ENCODE data around the gene CEACAM3.

Gene CEACAM3

GRCh38 chr19:41793414-41793727 is 3.0 kb upstream of the CEACAM3 start:
- no peak for DNase-seq

GRCh38 chr19:41795031-41795461 is 1.3 kb upstream of the CEACAM3 start:
- peak; percentile 83 for DNase-seq

GRCh38 chr19:41796901-41797300 is 514 bp downstream of the CEACAM3 start:
- DNase-seq, result no peak

- peak; percentile 93 for DNase-seq
Measured at GRCh38 chr19:41799444-41800000, 3.1 kb downstream of the CEACAM3 start.

- DNase-seq, result no peak
Measured at GRCh38 chr19:41801031-41801430, 4.6 kb downstream of the CEACAM3 start.

GRCh38 chr19:41801792-41802211 is 5.4 kb downstream of the CEACAM3 start:
- no peak for DNase-seq

GRCh38 chr19:41802770-41803169 is 6.4 kb downstream of the CEACAM3 start:
- no peak for DNase-seq

DNA sequence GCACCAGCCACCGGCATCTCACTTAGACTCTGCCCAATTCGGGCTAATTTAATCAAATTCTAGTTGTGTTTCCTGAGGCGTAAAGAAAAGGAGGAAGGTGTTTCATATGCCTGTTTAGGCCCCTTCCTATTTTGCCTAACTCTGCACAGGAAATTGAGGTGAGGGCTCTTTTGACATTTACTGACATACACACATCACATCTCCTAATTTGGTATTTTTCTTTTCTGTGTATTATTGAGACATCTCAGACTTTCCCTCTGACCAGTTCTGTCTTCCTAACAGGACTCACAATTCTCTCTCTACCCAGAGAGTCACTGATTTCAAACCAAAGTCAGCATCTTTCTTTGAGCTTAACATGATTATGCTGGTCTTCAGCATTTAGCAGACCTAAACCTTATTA is 7.9 kb downstream of the CEACAM3 start:
- DNase-seq, result no peak

DNA sequence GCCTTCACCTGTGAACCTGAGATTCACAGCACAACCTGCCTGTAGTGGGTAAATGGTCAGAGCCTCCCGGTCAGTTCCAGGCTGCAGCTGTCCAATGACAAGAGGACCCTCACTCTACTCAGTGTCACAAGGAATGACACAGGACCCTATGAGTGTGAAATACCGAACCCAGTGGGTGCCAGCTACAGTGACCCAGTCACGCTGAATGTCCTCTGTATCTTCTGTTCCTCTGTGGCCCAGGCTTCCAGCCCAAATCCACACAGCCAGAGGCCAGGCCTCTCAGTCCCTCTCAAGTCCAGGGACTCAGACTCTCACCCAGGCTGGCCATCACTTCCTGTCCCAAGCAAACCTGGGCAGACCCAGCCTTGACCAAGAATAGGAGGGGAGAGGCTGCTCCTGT is 10.8 kb downstream of the CEACAM3 start:
- no peak for DNase-seq

GRCh38 chr19:41808663-41809566 is 12.5 kb downstream of the CEACAM3 start:
- DNase-seq, result no peak

DNA sequence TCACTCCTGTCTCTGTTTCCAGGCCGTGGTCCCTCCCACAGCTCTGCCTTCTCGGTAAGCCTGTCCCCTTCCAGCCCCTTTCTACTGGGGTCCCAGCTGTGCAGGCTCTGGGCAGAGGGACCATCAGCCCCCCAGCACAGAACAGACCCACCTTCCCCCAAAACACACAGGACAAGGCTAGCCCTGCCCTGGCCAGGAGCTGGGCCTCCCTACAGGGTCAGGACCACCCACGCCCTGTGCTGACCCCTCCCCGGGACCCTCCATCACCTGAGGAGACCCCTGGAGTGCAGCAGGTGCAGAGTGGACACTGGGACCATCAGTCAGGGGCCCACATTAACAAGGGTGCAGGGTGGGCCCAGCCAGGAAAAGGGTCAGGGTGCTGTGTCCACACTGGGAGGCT is 13.9 kb downstream of the CEACAM3 start:
- no peak for DNase-seq

GRCh38 chr19:41811036-41811435 is 14.6 kb downstream of the CEACAM3 start:
- no peak for DNase-seq

GRCh38 chr19:41811981-41812380 is 15.6 kb downstream of the CEACAM3 start:
- no peak for DNase-seq

DNA sequence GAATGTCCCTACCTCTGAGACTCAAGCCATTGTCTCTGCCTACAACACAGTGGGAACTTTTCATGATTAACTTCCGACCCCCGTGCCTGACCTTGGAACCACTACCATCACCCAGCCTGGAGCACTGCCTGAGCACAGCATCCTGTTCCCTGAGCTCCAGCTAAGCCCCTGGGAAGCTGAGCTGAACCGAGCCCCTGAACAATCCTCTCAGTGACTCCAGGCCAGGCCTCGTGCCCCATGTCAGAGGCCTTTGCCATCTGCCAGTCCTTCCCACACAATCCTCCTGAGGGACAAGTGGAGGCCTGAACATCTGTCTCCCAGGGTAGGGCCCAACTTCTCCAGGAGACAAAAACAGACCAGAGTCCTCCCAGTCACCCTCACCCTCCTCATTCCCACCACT is 17.5 kb downstream of the CEACAM3 start:
- DNase-seq, result no peak

- no peak for DNase-seq
Measured at GRCh38 chr19:41815301-41815700, 18.9 kb downstream of the CEACAM3 start.

DNA sequence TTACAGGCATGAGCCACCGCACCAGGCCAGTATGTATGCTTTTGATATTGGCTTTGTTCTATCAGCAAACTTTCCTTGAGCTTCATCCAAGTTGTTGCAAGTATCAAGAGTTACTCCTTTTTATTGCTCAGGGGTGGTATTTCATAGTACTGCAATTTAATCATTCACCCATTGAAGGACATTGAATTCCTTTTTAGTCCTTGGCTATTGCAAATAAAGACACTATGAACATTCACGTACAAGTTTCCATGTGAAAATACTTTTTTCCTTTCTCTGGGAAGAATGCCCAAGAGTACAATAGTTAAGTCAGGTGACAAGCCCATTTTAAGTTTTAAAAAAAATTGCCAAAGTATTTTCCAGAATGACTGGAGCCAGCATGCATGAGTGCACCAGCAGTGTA is 20.4 kb downstream of the CEACAM3 start:
- DNase-seq, result no peak

- peak; percentile 90 for DNase-seq
Measured at GRCh38 chr19:41821003-41821735, 24.8 kb downstream of the CEACAM3 start.

- no peak for DNase-seq
Measured at GRCh38 chr19:41837981-41838708, 41.8 kb downstream of the CEACAM3 start.

- no peak for DNase-seq
Measured at GRCh38 chr19:41839211-41839610, 42.8 kb downstream of the CEACAM3 start.

DNA sequence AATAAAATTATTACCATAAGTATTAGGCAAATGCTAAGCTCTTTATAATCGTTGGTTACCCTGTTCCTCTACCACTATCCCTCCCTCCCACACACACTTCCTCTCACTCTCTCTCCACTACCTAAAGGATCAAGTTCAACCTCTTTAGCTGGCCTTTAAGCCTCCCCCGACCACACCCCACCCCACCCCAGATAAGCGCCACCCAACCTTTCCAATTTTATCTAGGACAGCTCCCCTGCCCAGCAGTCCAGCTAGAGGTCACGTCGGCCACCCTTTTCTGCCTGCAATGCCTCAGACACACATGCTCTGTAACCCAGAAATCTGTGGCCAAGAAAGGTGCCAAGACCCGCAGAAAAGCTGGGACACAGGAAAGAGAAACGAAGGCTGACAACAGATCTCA is 47.0 kb downstream of the CEACAM3 start:
- no peak for DNase-seq

DNA sequence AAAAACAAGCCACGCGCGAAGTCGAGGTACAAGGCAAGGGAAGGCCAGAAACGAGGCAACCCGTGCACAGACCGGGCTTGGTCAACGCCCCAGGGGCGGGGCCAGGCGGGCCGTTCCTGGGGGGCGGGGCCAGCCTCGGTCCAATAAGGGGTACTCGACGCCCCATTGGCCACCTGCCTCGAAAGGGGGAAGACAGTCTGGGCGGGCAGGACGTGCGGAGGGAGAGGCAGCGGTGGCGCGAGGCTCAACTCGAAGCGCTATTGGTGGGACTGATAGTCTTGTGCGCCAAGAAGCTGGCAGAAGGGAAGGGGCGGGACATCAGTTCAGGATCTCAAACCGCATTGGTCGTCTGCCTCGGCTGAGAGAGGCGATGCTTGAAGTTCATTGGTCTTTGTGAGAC is 48.2 kb downstream of the CEACAM3 start, which contains the start of gene LYPD4:
TSS of gene LYPD4 (minus strand) at position 83 of the 400 bp plus-strand sequence. CDS start 5,398 bp downstream, outside the sequence.
- peak; percentile 83 for DNase-seq

GRCh38 chr19:41845001-41845050 is 48.4 kb downstream of the CEACAM3 start, which contains the start of gene DMRTC2:
TSS of gene DMRTC2 (plus strand) at chr19:41845042. CDS start at chr19:41847429, 2,387 bp downstream.
- DNase-seq, result no peak

GRCh38 chr19:41845051-41845590 is 48.7 kb downstream of the CEACAM3 start:
- peak; percentile 70 for DNase-seq

Data from DMS53 (cell line).